Head of caudate nucleus (tissue), 42 donors: Measurements from ENCODE around the gene PCDHB5.
A peak's percentile ranks its signal among the peaks of the same experiment; 100 is the strongest.
"Not testable (repeated sequence)": the region's sequence is repeated elsewhere in the genome, so short reads cannot be mapped to it uniquely, and the experiment has no call there.

Experiments
- DNase-seq, 42 donors: peaks; one replicate each; pipeline versions ENCODE4 v3.0.0 to v3.0.0-alpha.2; 2020 to 2021; ENCODE audit warnings: mixed read lengths in 7 of 42
- intact Hi-C: fragments of 100-400 bp; cut with DNase I; formaldehyde crosslinking; loops from one replicate; pipeline ENCODE4 v1.15.0; 2022

PCDHB5 gene

GRCh38 chr5:141135030-141135717 is at the start of gene PCDHB5:
Gene PCDHB5, plus strand, starts transcription at chr5:141135206. Its CDS starts 229 bp downstream, at chr5:141135435.
- DNase-seq: peak in 18 of 42 donors; percentile 12 to 76 (median 36)
- intact Hi-C loops: no loop called here

GRCh38 chr5:141094481-141095262 is 40.3 kb upstream of the PCDHB5 start, which contains the start of gene PCDHB2:
Gene PCDHB2, plus strand, starts transcription at chr5:141094615. Its CDS starts 176 bp downstream, at chr5:141094791.
- intact Hi-C loops: no loop called here
- peak in 37 of 42 donors; percentile 14 to 81 (median 51) for DNase-seq

GRCh38 chr5:141095263-141095641 is 39.8 kb upstream of the PCDHB5 start:
- intact Hi-C loops: no loop called here
- no peak for DNase-seq

GRCh38 chr5:141096181-141096580 is 38.8 kb upstream of the PCDHB5 start:
- DNase-seq, intact Hi-C loops: not testable (repeated sequence)

- intact Hi-C loops, DNase-seq: not testable (repeated sequence)
Observed at GRCh38 chr5:141096586-141096985, 38.4 kb upstream of the PCDHB5 start.

- peak in 39 of 42 donors; percentile 16 to 84 (median 56) for DNase-seq
- intact Hi-C loops: no loop called here
Observed at GRCh38 chr5:141100243-141100805, 34.7 kb upstream of the PCDHB5 start, which contains the start of gene PCDHB3. Gene PCDHB3, plus strand, starts transcription at chr5:141100473. Its CDS starts 177 bp downstream, at chr5:141100650.

GRCh38 chr5:141101059-141101458 is 33.9 kb upstream of the PCDHB5 start:
- intact Hi-C loops: no loop called here
- DNase-seq: no peak

- DNase-seq, intact Hi-C loops: not testable (repeated sequence)
Observed at GRCh38 chr5:141102070-141102469, 32.9 kb upstream of the PCDHB5 start.

GRCh38 chr5:141102471-141102870 is 32.5 kb upstream of the PCDHB5 start:
- DNase-seq, intact Hi-C loops: not testable (repeated sequence)

- no peak for DNase-seq
- intact Hi-C loops: no loop called here
Observed at GRCh38 chr5:141105350-141105749, 29.7 kb upstream of the PCDHB5 start.

- DNase-seq: no peak
- intact Hi-C loops: no loop called here
Observed at GRCh38 chr5:141119250-141119649, 15.8 kb upstream of the PCDHB5 start.

- intact Hi-C loops: no loop called here
- peak in 33 of 42 donors; percentile 11 to 80 (median 44) for DNase-seq
Observed at GRCh38 chr5:141121563-141121962, 13.4 kb upstream of the PCDHB5 start, which contains the start of gene PCDHB4. Gene PCDHB4, plus strand, starts transcription at chr5:141121818. Its CDS starts 181 bp downstream, at chr5:141121999.

GRCh38 chr5:141121985-141122384 is 13.0 kb upstream of the PCDHB5 start:
- intact Hi-C loops: no loop called here
- peak in 4 of 42 donors; percentile 5 to 45 (median 26) for DNase-seq

GRCh38 chr5:141123396-141124135 is 11.4 kb upstream of the PCDHB5 start:
- intact Hi-C loops, DNase-seq: not testable (repeated sequence)

- intact Hi-C loops: no loop called here
Observed at GRCh38 chr5:141127305-141127704, 7.7 kb upstream of the PCDHB5 start.

GRCh38 chr5:141135718-141136266 is 786 bp downstream of the PCDHB5 start:
- no peak for DNase-seq
- intact Hi-C loops: no loop called here

More at GRCh38 chr5:141127305-141127704, 7.7 kb upstream of the PCDHB5 start:
- no peak for DNase-seq

GRCh38 chr5:141137346-141137745 is 2.3 kb downstream of the PCDHB5 start:
- DNase-seq, intact Hi-C loops: not testable (repeated sequence)

GRCh38 chr5:141149812-141150211 is 14.8 kb downstream of the PCDHB5 start, which contains the start of gene PCDHB6:
Gene PCDHB6, plus strand, starts transcription at chr5:141150057. Its CDS starts 201 bp downstream, at chr5:141150258.
- peak in 7 of 42 donors; percentile 10 to 62 (median 15) for DNase-seq
- intact Hi-C loops: no loop called here
